Stimulated activated CD4-positive, alpha-beta T cell treated with anti-CD3 and anti-CD28 coated beads, Interleukin-15, amount 100 ng/mL, for 48 hours (primary cell): Measurements from ENCODE around the gene FAAP24.
"Not testable (repeated sequence)": the region's sequence is repeated elsewhere in the genome, so short reads cannot be mapped to it uniquely, and the experiment has no call there.

Experiments used
- DNase-seq, 2 donors: peaks; one replicate each; pipeline ENCODE4 v3.0.0-alpha.2; 2020; ENCODE audit warnings: low read depth in 2 of 2

FAAP24 gene

GRCh38 chr19:32971715-32972540 is at the start of gene FAAP24, which contains the start of gene CEP89:
TSS of gene FAAP24 (plus strand) at chr19:32972242. CDS start at chr19:32973197, 955 bp downstream.
TSS of gene CEP89 (minus strand) at chr19:32971958. CDS start at chr19:32971874, 84 bp downstream.
- DNase-seq: peak; percentile 96 to 97

GRCh38 chr19:32924200-32924599 is 47.8 kb upstream of the FAAP24 start:
- no peak for DNase-seq

GRCh38 chr19:32928806-32929205 is 43.2 kb upstream of the FAAP24 start:
- no peak for DNase-seq

- DNase-seq: no peak
Measured at GRCh38 chr19:32930567-32930966, 41.5 kb upstream of the FAAP24 start.

- no peak for DNase-seq
Measured at GRCh38 chr19:32933571-32933970, 38.5 kb upstream of the FAAP24 start.

GRCh38 chr19:32935629-32936028 is 36.4 kb upstream of the FAAP24 start:
- no peak for DNase-seq

- no peak for DNase-seq
Measured at GRCh38 chr19:32936065-32936464, 36.0 kb upstream of the FAAP24 start.

GRCh38 chr19:32941273-32941672 is 30.8 kb upstream of the FAAP24 start:
- not testable (repeated sequence) for DNase-seq

- no peak for DNase-seq
Measured at GRCh38 chr19:32945260-32945659, 26.8 kb upstream of the FAAP24 start.

GRCh38 chr19:32966750-32967149 is 5.3 kb upstream of the FAAP24 start:
- no peak for DNase-seq

- DNase-seq: no peak
Measured at GRCh38 chr19:32969549-32969948, 2.5 kb upstream of the FAAP24 start.

GRCh38 chr19:32971012-32971595 is 938 bp upstream of the FAAP24 start:
- no peak for DNase-seq

- peak; percentile 40 to 65 for DNase-seq
Measured at GRCh38 chr19:32976223-32976805, 4.3 kb downstream of the FAAP24 start.

GRCh38 chr19:32977280-32977679 is 5.2 kb downstream of the FAAP24 start:
- DNase-seq: no peak

- not testable (repeated sequence) for DNase-seq
Measured at GRCh38 chr19:32977813-32978212, 5.8 kb downstream of the FAAP24 start.

- not testable (repeated sequence) for DNase-seq
Measured at GRCh38 chr19:32979807-32980206, 7.8 kb downstream of the FAAP24 start.

- not testable (repeated sequence) for DNase-seq
Measured at GRCh38 chr19:32982488-32982887, 10.4 kb downstream of the FAAP24 start.

- not testable (repeated sequence) for DNase-seq
Measured at GRCh38 chr19:32988254-32988653, 16.2 kb downstream of the FAAP24 start.

GRCh38 chr19:32988724-32989123 is 16.7 kb downstream of the FAAP24 start:
- DNase-seq: no peak

GRCh38 chr19:32995966-32996365 is 23.9 kb downstream of the FAAP24 start:
- not testable (repeated sequence) for DNase-seq

GRCh38 chr19:32997061-32997464 is 25.0 kb downstream of the FAAP24 start:
- DNase-seq: not testable (repeated sequence)

GRCh38 chr19:32997716-32998355 is 25.8 kb downstream of the FAAP24 start:
- no peak for DNase-seq
